Measurements from ENCODE around the gene ZFP36L1. TPM values are rescaled to one million over a fixed set of nuclear protein-coding genes. Genes with fewer than 3 reads are reported as not detected.
A peak's percentile ranks its signal among the peaks of the same experiment; 100 is the strongest.

Gene ZFP36L1
- total RNA-seq, 2 donors from 2014 or later = 217 to 257 TPM

DNA sequence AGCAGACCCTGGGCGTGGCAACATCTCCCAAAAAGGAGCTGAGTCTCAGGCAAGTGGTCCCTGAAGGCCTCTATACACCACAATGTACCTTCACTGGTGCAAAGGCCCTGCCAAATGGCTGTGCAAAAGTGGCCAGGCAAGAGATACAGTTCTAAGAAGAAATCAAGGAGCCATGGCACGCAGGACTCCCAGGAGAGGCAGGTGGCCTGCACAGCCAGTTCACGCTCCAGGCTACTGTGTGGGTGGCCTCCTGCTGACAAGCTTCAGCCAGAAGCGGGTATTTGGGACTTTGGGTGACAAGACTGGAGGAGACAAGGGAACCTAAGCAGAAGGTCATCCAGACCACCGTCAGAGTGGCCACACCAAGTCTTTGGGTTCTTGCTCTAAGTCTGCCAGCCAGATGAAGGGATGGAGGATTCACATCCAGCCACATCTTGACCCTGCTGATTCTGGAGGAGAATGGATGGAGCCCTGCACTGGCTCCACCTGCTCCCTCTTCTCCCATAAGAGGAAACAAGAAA is 20.5 kb upstream of the ZFP36L1 start:
- no peaks in the 10 kb centered on the region for H3K36me3 Mint-ChIP-seq (ENCODE audit: low read depth)
- peak overlapping the region; percentile 90 for H3K4me3 Mint-ChIP-seq
- no peaks in the 10 kb centered on the region for H3K9me3 ChIP-seq (ENCODE audit: control insufficient read depth, low read length, poor library complexity, severe bottlenecking)
- H3K27me3 Mint-ChIP-seq = no peaks in the 10 kb centered on the region
- H3K27ac Mint-ChIP-seq = peak overlapping the region; percentile 99
- peaks cover 45% of the 10 kb centered on the region for H3K4me1 Mint-ChIP-seq
- ATAC-seq (no peak), DNase-seq (no peak)

GRCh38 chr14:68811171-68811570 is 18.3 kb upstream of the ZFP36L1 start:
- H3K27me3 Mint-ChIP-seq = no peaks in the 10 kb centered on the region
- ATAC-seq (no peak), DNase-seq (no peak)
- H3K9me3 ChIP-seq (ENCODE audit: control insufficient read depth, low read length, poor library complexity, severe bottlenecking) = no peaks in the 10 kb centered on the region
- no peaks in the 10 kb centered on the region for H3K36me3 Mint-ChIP-seq (ENCODE audit: low read depth)
- peak overlapping the region; percentile 69 for H3K27ac Mint-ChIP-seq
- peaks cover 48% of the 10 kb centered on the region for H3K4me1 Mint-ChIP-seq
- no peak overlapping the region for H3K4me3 Mint-ChIP-seq

GRCh38 chr14:68810173-68811153 is 17.6 kb upstream of the ZFP36L1 start:
- no peaks in the 10 kb centered on the region for H3K9me3 ChIP-seq (ENCODE audit: control insufficient read depth, low read length, poor library complexity, severe bottlenecking)
- Mint-ChIP-seq H3K4me3 (no peak overlapping the region), H3K4me1 (peaks cover 44% of the 10 kb centered on the region), H3K36me3 (ENCODE audit: low read depth) (no peaks in the 10 kb centered on the region), H3K27ac (peak overlapping the region; percentile 69), H3K27me3 (no peaks in the 10 kb centered on the region)
- DNase-seq (no peak), ATAC-seq (no peak)

DNA sequence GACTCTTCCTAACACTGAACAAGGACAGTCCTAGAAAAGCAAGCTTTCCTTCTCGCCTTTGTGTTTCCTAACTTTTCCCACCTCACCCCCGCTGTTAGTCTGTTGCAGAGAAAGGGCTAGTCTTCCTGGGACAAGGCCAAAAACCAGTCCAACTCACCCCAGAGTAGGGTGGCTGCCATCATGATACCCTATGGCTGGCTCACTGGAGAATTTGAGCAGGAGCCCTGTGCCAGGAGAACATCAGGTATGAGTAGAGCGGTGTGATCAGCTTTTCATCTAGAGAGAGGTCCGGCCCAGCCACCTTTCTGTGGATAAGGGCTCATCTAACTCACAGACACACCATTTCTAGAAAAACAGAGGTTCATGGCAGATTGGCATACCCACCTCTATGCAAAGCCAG is 16.7 kb upstream of the ZFP36L1 start:
- ATAC-seq = no peak
- H3K9me3 ChIP-seq (ENCODE audit: control insufficient read depth, low read length, poor library complexity, severe bottlenecking) = no peaks in the 10 kb centered on the region
- Mint-ChIP-seq H3K4me3 (no peak overlapping the region), H3K27me3 (no peaks in the 10 kb centered on the region), H3K4me1 (peaks cover 37% of the 10 kb centered on the region), H3K36me3 (ENCODE audit: low read depth) (no peaks in the 10 kb centered on the region), H3K27ac (no peak overlapping the region)
- DNase-seq = no peak

DNA sequence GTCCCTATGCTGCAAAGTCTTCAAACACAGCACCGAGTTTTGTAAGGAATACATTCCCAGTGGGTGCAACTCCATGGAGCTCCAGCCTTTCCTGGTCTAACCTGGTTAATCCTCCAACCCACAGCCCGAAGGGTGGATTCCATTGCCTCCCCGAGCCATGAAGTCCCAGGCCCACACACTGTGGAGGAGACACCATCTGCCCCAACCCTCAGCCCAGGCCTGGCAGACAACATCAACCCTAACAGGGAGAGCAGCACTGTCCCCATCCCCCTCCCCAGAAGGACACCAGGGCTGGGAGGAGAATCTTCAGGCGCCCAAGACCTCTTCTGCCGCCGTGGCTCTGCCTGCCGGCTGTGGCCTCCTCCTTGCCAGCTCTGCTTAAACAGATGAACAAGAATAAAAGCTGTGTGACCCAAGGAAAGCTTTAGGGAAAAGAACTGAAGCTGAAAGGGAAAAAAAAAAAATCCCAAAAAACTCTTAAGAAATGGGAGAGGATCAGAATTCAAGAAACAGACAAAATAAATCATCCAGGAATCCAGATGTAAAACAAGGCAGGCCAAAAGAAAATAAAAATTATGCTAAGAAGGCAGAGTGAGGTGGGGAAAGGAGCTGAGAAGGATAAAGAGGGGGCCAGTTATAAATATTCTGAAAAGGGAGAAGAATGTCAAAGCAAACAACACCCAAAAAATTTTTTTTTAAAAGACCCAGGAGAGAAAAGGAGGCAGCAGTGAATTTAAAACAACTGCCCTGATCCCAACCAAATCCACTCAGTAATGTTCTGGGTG is 16.0 kb upstream of the ZFP36L1 start:
- Mint-ChIP-seq H3K4me3 (no peak overlapping the region), H3K4me1 (peaks cover 31% of the 10 kb centered on the region), H3K27me3 (no peaks in the 10 kb centered on the region), H3K27ac (no peak overlapping the region), H3K36me3 (ENCODE audit: low read depth) (no peaks in the 10 kb centered on the region)
- H3K9me3 ChIP-seq (ENCODE audit: control insufficient read depth, low read length, poor library complexity, severe bottlenecking) = no peaks in the 10 kb centered on the region
- ATAC-seq (no peak), DNase-seq (no peak)

DNA sequence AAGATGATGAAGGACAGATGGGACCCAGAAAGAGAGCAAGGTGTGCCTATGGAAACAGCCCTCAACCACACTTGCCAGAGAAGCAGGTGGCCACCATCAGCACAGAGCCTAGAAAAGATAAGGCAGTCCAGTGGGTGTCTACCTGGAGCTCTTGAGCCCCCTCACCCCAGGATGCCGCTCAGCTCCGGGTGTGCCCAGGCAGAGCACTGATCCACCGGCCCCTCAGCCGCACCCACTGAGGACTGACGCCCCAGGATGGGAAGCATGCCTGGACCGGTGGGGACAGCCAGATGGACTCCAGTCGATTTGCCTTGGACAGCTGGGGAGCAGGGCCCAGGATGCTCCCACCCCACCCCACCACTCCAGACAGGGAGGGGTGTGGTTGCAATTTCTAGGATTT is 15.1 kb upstream of the ZFP36L1 start:
- no peaks in the 10 kb centered on the region for H3K9me3 ChIP-seq (ENCODE audit: control insufficient read depth, low read length, poor library complexity, severe bottlenecking)
- Mint-ChIP-seq H3K4me1 (peaks cover 23% of the 10 kb centered on the region), H3K4me3 (no peak overlapping the region), H3K36me3 (ENCODE audit: low read depth) (no peaks in the 10 kb centered on the region), H3K27me3 (no peaks in the 10 kb centered on the region), H3K27ac (peak overlapping the region; percentile 83)
- ATAC-seq (no peak), DNase-seq (no peak)

- Mint-ChIP-seq H3K27me3 (no peaks in the 10 kb centered on the region), H3K27ac (peak overlapping the region; percentile 83), H3K4me1 (peaks cover 19% of the 10 kb centered on the region), H3K4me3 (peak overlapping the region; percentile 33), H3K36me3 (ENCODE audit: low read depth) (no peaks in the 10 kb centered on the region)
- no peak for DNase-seq
- no peaks in the 10 kb centered on the region for H3K9me3 ChIP-seq (ENCODE audit: control insufficient read depth, low read length, poor library complexity, severe bottlenecking)
- peak; percentile 71 for ATAC-seq
Measured at GRCh38 chr14:68807148-68807600, 14.3 kb upstream of the ZFP36L1 start.

DNA sequence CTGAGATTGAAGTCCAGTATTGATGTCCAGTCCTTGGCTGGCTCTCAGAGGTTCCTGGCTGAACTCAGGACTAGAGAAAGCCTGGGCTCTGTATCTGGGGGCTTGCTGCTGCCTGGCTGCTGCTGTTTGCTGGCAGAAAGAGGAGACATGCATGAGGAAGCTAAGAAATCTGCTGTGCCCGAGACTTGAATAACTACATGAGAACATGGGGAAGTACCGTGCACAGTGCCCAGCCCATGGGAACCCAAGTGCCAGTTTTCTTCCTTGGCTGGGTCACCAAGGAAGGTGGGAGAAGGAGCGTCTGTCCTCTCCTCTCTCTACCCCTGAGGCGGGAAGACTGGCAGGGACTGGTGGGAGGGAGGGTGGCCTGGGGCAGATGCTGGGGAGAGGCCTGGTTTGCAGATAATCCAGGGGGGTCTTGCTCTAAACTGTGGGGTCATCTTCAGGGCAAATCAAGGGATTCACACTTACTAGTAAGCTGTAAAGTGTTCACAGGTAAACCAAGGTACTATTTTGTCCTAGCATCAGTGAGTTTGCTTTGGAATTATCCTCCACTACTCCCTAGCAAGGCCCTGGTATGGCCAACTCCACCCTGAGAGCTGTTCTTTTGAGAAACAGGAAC is 13.8 kb upstream of the ZFP36L1 start:
- no peaks in the 10 kb centered on the region for H3K27me3 Mint-ChIP-seq
- peak; percentile 61 for ATAC-seq
- no peak for DNase-seq
- H3K36me3 Mint-ChIP-seq (ENCODE audit: low read depth) = no peaks in the 10 kb centered on the region
- H3K4me1 Mint-ChIP-seq = peaks cover 16% of the 10 kb centered on the region
- no peaks in the 10 kb centered on the region for H3K9me3 ChIP-seq (ENCODE audit: control insufficient read depth, low read length, poor library complexity, severe bottlenecking)
- peak overlapping the region; percentile 33 for H3K4me3 Mint-ChIP-seq
- peak overlapping the region; percentile 83 for H3K27ac Mint-ChIP-seq

DNA sequence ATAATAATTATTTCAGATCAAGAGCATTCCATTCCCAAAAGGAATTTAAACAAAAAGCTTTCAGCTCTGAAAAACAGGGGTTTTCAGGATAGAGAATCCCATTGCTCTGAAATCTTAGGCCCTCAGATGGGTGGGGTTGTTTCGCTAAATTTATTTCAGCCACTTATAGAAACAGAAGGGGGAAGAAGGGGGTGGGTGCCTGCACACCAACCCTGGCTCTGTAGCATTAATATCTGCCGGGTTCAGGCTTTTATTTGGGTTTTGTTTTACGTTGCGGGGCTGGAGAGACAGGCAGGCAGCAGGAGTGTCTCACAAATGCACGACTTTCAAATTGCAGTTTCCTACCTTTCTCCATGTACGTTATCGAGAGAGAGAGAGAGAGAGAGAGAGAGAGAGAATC is 12.5 kb upstream of the ZFP36L1 start:
- DNase-seq (no peak), ATAC-seq (no peak)
- H3K9me3 ChIP-seq (ENCODE audit: control insufficient read depth, low read length, poor library complexity, severe bottlenecking) = no peaks in the 10 kb centered on the region
- Mint-ChIP-seq H3K27me3 (no peaks in the 10 kb centered on the region), H3K4me1 (peaks cover 14% of the 10 kb centered on the region), H3K4me3 (peak overlapping the region; percentile 13), H3K27ac (no peak overlapping the region), H3K36me3 (ENCODE audit: low read depth) (no peaks in the 10 kb centered on the region)

DNA sequence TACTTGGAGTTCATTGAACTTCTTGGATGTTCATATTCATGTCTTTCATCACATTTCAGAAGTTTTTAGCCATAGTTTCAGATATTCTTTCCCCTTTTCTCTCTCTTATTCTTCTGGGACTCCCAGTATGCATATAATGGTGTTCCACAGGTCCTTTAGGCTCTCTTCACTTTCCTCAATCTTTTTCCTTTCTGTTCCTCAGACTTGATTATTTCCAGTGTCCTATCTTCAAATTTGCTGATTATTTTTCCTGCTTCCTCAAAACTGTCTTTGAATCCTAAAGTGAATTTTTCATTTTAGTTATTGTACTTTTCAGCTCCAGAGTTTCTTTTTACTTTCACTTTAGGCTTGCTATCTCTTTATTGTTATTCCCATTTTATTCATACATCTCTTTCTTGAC is 8.8 kb upstream of the ZFP36L1 start:
- Mint-ChIP-seq H3K4me1 (peaks cover 20% of the 10 kb centered on the region), H3K4me3 (no peak overlapping the region), H3K27ac (no peak overlapping the region), H3K36me3 (ENCODE audit: low read depth) (no peaks in the 10 kb centered on the region), H3K27me3 (no peaks in the 10 kb centered on the region)
- DNase-seq (no peak), ATAC-seq (no peak)
- no peaks in the 10 kb centered on the region for H3K9me3 ChIP-seq (ENCODE audit: control insufficient read depth, low read length, poor library complexity, severe bottlenecking)

DNA sequence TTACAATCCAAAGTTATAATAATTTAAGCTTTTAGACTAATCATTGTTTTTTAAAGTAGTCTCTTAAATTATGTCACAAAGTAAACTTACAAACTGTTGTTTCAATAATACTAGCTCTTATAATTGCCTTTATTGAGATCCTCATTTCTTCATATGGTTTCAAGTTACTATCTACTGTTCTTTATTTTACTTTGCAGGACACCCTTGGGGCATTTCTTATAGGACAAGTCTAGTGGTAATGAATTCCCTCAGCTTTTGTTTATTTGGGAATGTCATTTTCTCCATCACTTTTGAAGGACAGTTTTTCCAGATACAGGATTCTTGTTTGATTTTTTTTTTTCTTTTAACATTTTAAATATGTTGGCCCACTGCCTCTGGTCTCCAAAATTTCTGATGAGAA is 8.1 kb upstream of the ZFP36L1 start:
- Mint-ChIP-seq H3K27ac (no peak overlapping the region), H3K36me3 (ENCODE audit: low read depth) (no peaks in the 10 kb centered on the region), H3K4me1 (peaks cover 22% of the 10 kb centered on the region), H3K4me3 (no peak overlapping the region), H3K27me3 (no peaks in the 10 kb centered on the region)
- no peak for ATAC-seq
- no peaks in the 10 kb centered on the region for H3K9me3 ChIP-seq (ENCODE audit: control insufficient read depth, low read length, poor library complexity, severe bottlenecking)
- no peak for DNase-seq

GRCh38 chr14:68800390-68800789 is 7.5 kb upstream of the ZFP36L1 start:
- Mint-ChIP-seq H3K27ac (no peak overlapping the region), H3K4me1 (peaks cover 25% of the 10 kb centered on the region), H3K4me3 (no peak overlapping the region), H3K36me3 (ENCODE audit: low read depth) (no peaks in the 10 kb centered on the region), H3K27me3 (no peaks in the 10 kb centered on the region)
- DNase-seq (no peak), ATAC-seq (no peak)
- no peaks in the 10 kb centered on the region for H3K9me3 ChIP-seq (ENCODE audit: control insufficient read depth, low read length, poor library complexity, severe bottlenecking)

DNA sequence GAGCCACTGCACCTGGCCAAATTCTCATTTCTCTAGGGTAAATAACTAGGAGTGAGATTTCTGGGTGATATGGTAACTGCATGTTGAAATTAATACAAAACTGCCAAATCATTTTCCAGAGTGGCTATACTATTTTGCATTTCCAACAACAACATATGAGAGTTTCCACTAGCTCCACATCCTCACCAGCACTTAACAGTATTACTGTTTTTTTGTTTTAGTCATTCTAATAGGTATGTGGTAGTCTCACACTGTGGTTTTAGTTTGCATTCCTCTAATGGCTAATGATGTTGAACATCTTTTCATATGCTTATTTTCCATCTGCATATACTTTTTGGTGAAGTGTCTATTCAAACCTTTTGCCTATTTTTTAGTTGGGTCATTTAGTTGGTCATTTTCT is 5.8 kb upstream of the ZFP36L1 start:
- no peaks in the 10 kb centered on the region for H3K9me3 ChIP-seq (ENCODE audit: control insufficient read depth, low read length, poor library complexity, severe bottlenecking)
- peaks cover 36% of the 10 kb centered on the region for H3K4me1 Mint-ChIP-seq
- DNase-seq = no peak
- no peak overlapping the region for H3K4me3 Mint-ChIP-seq
- H3K27ac Mint-ChIP-seq = no peak overlapping the region
- ATAC-seq = no peak
- no peaks in the 10 kb centered on the region for H3K27me3 Mint-ChIP-seq
- H3K36me3 Mint-ChIP-seq (ENCODE audit: low read depth) = no peaks in the 10 kb centered on the region
